T-helper 1 cell treated with Interleukin-12 subunit alpha and Interleukin-12 subunit beta and Interleukin-4 antibody, amounts not matched to agents 30 μg/mL and 1 μg/mL, for 36 hours (primary cell): ENCODE data around the gene SAYSD1.
A peak's percentile ranks its signal among the peaks of the same experiment; 100 is the strongest.

Experiments
- H3K27ac Mint-ChIP-seq: one replicate; pipeline ENCODE4 v1.8.0; 2021; ENCODE audit warnings: mild to moderate bottlenecking, mixed read lengths
- H3K27me3 Mint-ChIP-seq: one replicate; pipeline ENCODE4 v1.8.0; 2021; ENCODE audit warnings: low read depth, mixed read lengths
- H3K36me3 Mint-ChIP-seq: one replicate; pipeline ENCODE4 v1.8.0; 2021; ENCODE audit warnings: low read depth, mixed read lengths
- H3K4me1 Mint-ChIP-seq: one replicate; pipeline ENCODE4 v1.8.0; 2021; ENCODE audit warnings: low read depth, mixed read lengths
- H3K4me3 Mint-ChIP-seq: one replicate; pipeline ENCODE4 v1.8.0; 2021; ENCODE audit warnings: mild to moderate bottlenecking, moderate library complexity, mixed read lengths
- H3K9me3 Mint-ChIP-seq: one replicate; pipeline ENCODE4 v1.8.0; 2021; ENCODE audit warnings: mixed read lengths

The SAYSD1 gene

GRCh38 chr6:39128832-39129231 lies 13.8 kb upstream of the SAYSD1 start:
- peaks cover 8% of the 10 kb centered on the region for H3K27me3 Mint-ChIP-seq
- H3K27ac Mint-ChIP-seq = no peak overlapping the region
- no peaks in the 10 kb centered on the region for H3K4me1 Mint-ChIP-seq
- H3K4me3 Mint-ChIP-seq = no peak overlapping the region
- H3K9me3 Mint-ChIP-seq = no peaks in the 10 kb centered on the region
- H3K36me3 Mint-ChIP-seq = no peaks in the 10 kb centered on the region

GRCh38 chr6:39128106-39128505 lies 13.1 kb upstream of the SAYSD1 start:
- Mint-ChIP-seq H3K27ac (no peak overlapping the region), H3K4me3 (no peak overlapping the region), H3K27me3 (peaks cover 8% of the 10 kb centered on the region), H3K4me1 (no peaks in the 10 kb centered on the region), H3K36me3 (no peaks in the 10 kb centered on the region), H3K9me3 (no peaks in the 10 kb centered on the region)

GRCh38 chr6:39124114-39124513 lies 9.1 kb upstream of the SAYSD1 start:
- no peak overlapping the region for H3K27ac Mint-ChIP-seq
- H3K4me1 Mint-ChIP-seq = no peaks in the 10 kb centered on the region
- no peaks in the 10 kb centered on the region for H3K36me3 Mint-ChIP-seq
- no peaks in the 10 kb centered on the region for H3K9me3 Mint-ChIP-seq
- H3K4me3 Mint-ChIP-seq = no peak overlapping the region
- H3K27me3 Mint-ChIP-seq = peaks cover 12% of the 10 kb centered on the region

DNA sequence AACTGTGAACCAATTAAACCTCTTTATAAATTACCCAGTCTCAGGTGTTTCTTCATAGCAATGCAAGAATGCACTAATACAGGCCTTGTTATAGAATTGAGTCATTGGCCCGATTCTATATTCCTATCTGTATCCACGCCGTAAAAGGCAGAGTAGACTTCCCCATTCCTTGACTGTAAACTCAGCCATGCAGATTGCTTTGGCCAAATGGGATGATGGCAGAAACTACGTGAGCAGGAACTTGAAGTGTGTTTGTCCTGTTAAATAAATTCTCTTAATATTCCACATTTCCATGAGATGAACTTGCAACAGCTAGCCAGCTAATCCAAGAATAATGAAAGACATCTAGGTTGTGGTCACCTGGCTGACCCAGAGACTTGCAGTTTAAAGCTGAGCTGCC lies 3.9 kb upstream of the SAYSD1 start:
- peaks cover 14% of the 10 kb centered on the region for H3K4me1 Mint-ChIP-seq
- peaks cover 7% of the 10 kb centered on the region for H3K27me3 Mint-ChIP-seq
- H3K4me3 Mint-ChIP-seq = no peak overlapping the region
- H3K36me3 Mint-ChIP-seq = peaks cover 1% of the 10 kb centered on the region
- no peaks in the 10 kb centered on the region for H3K9me3 Mint-ChIP-seq
- no peak overlapping the region for H3K27ac Mint-ChIP-seq

- Mint-ChIP-seq H3K4me1 (peaks cover 44% of the 10 kb centered on the region), H3K36me3 (peaks cover 6% of the 10 kb centered on the region), H3K27me3 (no peaks in the 10 kb centered on the region), H3K4me3 (peak overlapping the region; percentile 91), H3K9me3 (no peaks in the 10 kb centered on the region), H3K27ac (peak overlapping the region; percentile 98)
Observed at GRCh38 chr6:39114388-39114703, 640 bp downstream of the SAYSD1 start.

DNA sequence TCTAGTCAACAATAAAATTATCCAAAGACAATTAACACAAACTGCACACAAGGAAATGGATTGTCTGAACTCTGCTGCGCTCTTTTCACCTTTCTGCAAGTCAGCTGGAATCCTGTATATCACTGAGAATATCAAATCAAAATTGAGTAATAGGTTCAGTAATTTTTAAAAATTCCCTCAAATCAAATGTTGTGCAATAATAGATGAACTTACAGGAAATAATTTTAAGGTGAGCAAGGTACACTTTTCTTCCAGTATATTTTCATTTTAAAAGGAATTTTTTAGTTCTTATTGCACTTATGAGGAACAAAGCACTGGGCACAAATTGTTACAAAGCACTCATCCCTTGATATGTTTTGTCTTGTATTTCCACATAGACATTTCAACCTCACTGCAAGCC lies 1.2 kb downstream of the SAYSD1 start:
- no peaks in the 10 kb centered on the region for H3K9me3 Mint-ChIP-seq
- peaks cover 44% of the 10 kb centered on the region for H3K4me1 Mint-ChIP-seq
- H3K27ac Mint-ChIP-seq = peak overlapping the region; percentile 98
- peak overlapping the region; percentile 91 for H3K4me3 Mint-ChIP-seq
- H3K27me3 Mint-ChIP-seq = no peaks in the 10 kb centered on the region
- peaks cover 9% of the 10 kb centered on the region for H3K36me3 Mint-ChIP-seq

DNA sequence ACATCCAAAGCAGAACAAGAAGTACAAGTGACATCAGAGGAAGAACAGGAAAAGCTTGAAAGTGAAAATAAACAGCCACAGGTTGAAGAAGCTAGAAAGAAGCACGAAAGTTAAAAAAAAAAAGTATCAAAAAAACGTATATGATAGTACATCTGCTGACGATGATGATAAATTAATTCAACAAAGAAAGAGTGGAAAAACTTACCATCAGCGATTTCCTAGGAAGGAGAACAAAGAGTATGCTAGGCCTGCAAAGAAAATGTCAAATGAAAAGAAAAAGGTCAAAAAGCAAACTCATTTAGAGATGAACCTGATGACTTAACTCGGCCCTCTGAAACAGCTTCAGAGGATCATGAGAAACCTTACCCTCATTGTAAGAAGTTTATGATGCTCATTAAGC lies 3.7 kb downstream of the SAYSD1 start:
- peaks cover 41% of the 10 kb centered on the region for H3K4me1 Mint-ChIP-seq
- peaks cover 16% of the 10 kb centered on the region for H3K36me3 Mint-ChIP-seq

DNA sequence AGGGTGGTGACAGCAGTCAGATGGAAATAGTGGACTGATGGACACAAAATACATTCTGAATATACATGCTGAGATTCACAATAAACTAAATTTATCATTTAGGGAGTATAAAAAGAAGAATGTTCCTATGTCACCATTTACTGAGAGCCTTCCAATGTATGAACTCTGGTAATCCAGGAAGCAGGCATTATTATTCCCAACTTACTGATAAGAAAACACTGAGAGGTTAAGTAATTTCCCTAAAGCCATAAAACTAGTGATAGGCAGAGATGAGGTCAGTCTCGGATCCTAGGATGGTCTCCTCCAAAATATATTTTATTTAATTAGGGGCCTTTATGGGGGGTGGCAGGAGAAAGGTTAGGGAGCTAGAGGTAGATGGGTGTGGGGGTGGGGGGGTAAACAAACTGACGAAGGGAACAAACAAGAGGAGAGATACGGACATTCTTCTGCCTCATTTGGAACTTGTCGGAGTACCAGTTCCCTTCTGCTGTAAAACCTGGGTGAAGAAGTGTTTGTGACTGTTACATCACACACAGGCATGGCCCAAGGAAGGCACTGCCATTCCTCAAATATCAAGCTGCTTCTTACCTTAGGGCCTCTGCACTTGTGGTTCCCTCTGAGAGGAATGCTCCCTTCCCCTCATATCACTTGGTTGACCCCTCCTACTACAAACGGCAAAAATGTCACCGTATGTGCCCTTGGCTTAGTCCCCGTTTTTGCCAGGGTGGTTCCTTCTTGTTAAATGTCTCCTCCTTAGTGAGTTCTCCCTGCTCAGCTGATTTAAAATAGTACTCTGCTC lies 6.7 kb downstream of the SAYSD1 start:
- Mint-ChIP-seq H3K27ac (no peak overlapping the region), H3K9me3 (no peaks in the 10 kb centered on the region), H3K36me3 (peaks cover 35% of the 10 kb centered on the region), H3K27me3 (no peaks in the 10 kb centered on the region), H3K4me1 (peaks cover 26% of the 10 kb centered on the region), H3K4me3 (no peak overlapping the region)

More for the DNA sequence above, 3.7 kb downstream of the SAYSD1 start:
- H3K9me3 Mint-ChIP-seq = no peaks in the 10 kb centered on the region
- H3K27me3 Mint-ChIP-seq = no peaks in the 10 kb centered on the region
- H3K4me3 Mint-ChIP-seq = peak overlapping the region; percentile 68
- peak overlapping the region; percentile 92 for H3K27ac Mint-ChIP-seq

- Mint-ChIP-seq H3K4me3 (no peak overlapping the region), H3K4me1 (peaks cover 25% of the 10 kb centered on the region), H3K27ac (no peak overlapping the region), H3K36me3 (peaks cover 36% of the 10 kb centered on the region), H3K9me3 (no peaks in the 10 kb centered on the region), H3K27me3 (no peaks in the 10 kb centered on the region)
Observed at GRCh38 chr6:39107641-39108040, 7.3 kb downstream of the SAYSD1 start.

DNA sequence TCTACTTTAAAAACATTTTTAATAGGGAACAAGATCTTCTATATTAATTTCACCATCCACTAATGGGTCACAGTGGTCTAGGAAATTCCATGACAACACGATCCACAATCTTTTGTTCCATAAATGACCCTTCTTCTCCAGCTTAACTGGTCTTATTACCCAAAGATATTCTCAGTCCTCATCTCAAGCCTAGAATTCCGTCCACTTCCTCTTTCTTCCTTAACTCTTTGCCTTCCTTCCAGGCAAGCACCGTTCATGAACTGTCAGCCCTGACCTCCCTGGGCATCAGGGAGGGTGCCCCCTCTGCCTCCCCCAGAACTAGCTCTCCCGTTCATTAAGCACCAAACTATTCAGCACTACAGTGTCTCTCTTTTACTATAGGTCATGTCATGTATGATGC lies 8.0 kb downstream of the SAYSD1 start:
- Mint-ChIP-seq H3K27me3 (no peaks in the 10 kb centered on the region), H3K9me3 (no peaks in the 10 kb centered on the region), H3K36me3 (peaks cover 36% of the 10 kb centered on the region), H3K27ac (no peak overlapping the region), H3K4me1 (peaks cover 19% of the 10 kb centered on the region), H3K4me3 (no peak overlapping the region)

DNA sequence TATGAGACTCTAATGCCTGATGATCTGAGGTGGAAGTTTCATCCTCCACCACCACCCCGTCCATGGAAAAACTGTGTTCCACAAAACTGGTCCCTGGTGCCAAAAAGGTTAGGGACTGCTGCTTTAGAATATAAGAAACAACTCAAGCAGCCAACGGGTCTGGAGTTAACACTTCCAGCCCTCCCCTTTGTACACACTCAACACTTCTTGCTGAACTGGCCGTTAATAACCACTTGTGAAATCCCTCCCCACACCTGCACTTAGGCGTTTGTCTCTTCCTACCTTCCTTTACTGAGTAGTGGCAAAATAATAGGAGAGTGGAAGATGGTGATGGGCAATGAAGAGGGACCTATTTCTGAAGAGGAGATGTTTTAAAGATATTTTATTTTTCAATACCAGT lies 10.5 kb downstream of the SAYSD1 start:
- Mint-ChIP-seq H3K27ac (no peak overlapping the region), H3K36me3 (peaks cover 32% of the 10 kb centered on the region), H3K4me1 (peaks cover 7% of the 10 kb centered on the region), H3K4me3 (no peak overlapping the region), H3K27me3 (peaks cover 6% of the 10 kb centered on the region), H3K9me3 (no peaks in the 10 kb centered on the region)

- Mint-ChIP-seq H3K36me3 (peaks cover 27% of the 10 kb centered on the region), H3K27ac (no peak overlapping the region), H3K4me3 (no peak overlapping the region), H3K27me3 (peaks cover 13% of the 10 kb centered on the region), H3K9me3 (no peaks in the 10 kb centered on the region), H3K4me1 (peaks cover 9% of the 10 kb centered on the region)
Observed at GRCh38 chr6:39102821-39103136, 12.2 kb downstream of the SAYSD1 start.

GRCh38 chr6:39102071-39102820 lies 12.7 kb downstream of the SAYSD1 start:
- no peak overlapping the region for H3K27ac Mint-ChIP-seq

DNA sequence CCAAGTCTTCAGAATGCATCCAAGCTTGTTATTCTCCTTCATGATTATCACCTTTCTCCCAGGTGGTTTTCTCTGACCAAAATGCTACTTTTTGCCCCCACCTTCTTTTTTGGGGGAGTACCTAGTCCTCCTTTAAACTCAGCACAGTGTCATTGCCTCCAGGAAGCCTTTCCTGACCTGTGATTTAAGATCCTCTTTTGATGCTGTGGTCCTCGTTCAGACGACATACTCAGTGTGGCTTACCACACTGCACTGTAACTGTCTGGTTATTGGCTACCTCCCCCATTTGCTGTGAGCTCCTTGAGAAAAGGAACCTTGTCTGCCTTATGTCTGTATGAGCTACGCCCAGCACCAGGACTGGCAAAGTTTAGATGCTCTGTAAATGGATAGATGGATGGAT lies 14.6 kb downstream of the SAYSD1 start:
- Mint-ChIP-seq H3K9me3 (no peaks in the 10 kb centered on the region), H3K4me3 (no peak overlapping the region), H3K4me1 (peaks cover 9% of the 10 kb centered on the region), H3K36me3 (peaks cover 14% of the 10 kb centered on the region), H3K27me3 (peaks cover 16% of the 10 kb centered on the region), H3K27ac (peak overlapping the region; percentile 2)

More at GRCh38 chr6:39102071-39102820, 12.7 kb downstream of the SAYSD1 start:
- H3K9me3 Mint-ChIP-seq = no peaks in the 10 kb centered on the region
- no peak overlapping the region for H3K4me3 Mint-ChIP-seq
- H3K4me1 Mint-ChIP-seq = peaks cover 9% of the 10 kb centered on the region
- H3K27me3 Mint-ChIP-seq = peaks cover 13% of the 10 kb centered on the region
- H3K36me3 Mint-ChIP-seq = peaks cover 26% of the 10 kb centered on the region

- no peak overlapping the region for H3K27ac Mint-ChIP-seq
Observed at GRCh38 chr6:39095578-39095977, 19.4 kb downstream of the SAYSD1 start.

More at GRCh38 chr6:39095578-39095977, 19.4 kb downstream of the SAYSD1 start:
- Mint-ChIP-seq H3K36me3 (no peaks in the 10 kb centered on the region), H3K9me3 (no peaks in the 10 kb centered on the region), H3K4me3 (no peak overlapping the region), H3K4me1 (peaks cover 6% of the 10 kb centered on the region), H3K27me3 (peaks cover 41% of the 10 kb centered on the region)
